ENCODE results near the gene URGCP.

URGCP gene

GRCh38 chr7:43943417-43944187 lies 37.2 kb upstream of the URGCP start:
- DNase-seq (ENCODE audit: low read depth), result no peak

GRCh38 chr7:43942997-43943396 lies 36.6 kb upstream of the URGCP start:
- H3K4me3 ChIP-seq (ENCODE audit: low read depth, low read length), result no peak overlapping the region
- no peak for DNase-seq (ENCODE audit: low read depth)
- peak; percentile 5 for TF ChIP-seq CTCF (IDR thresholded peaks at IDR 0.05; ENCODE audit: low read depth, low read length, missing control alignments)

More at GRCh38 chr7:43943417-43944187, 37.2 kb upstream of the URGCP start:
- H3K4me3 ChIP-seq (ENCODE audit: low read depth, low read length), result no peak overlapping the region
- TF ChIP-seq CTCF (IDR thresholded peaks at IDR 0.05; ENCODE audit: low read depth, low read length, missing control alignments), result no peak

- no peak overlapping the region for H3K4me3 ChIP-seq (ENCODE audit: low read depth, low read length)
- TF ChIP-seq CTCF (IDR thresholded peaks at IDR 0.05; ENCODE audit: low read depth, low read length, missing control alignments), result no peak
- no peak for DNase-seq (ENCODE audit: low read depth)
Measured at GRCh38 chr7:43942250-43942649, 35.9 kb upstream of the URGCP start.

GRCh38 chr7:43938892-43939482 lies 32.6 kb upstream of the URGCP start:
- DNase-seq (ENCODE audit: low read depth), result no peak
- no peak for TF ChIP-seq CTCF (IDR thresholded peaks at IDR 0.05; ENCODE audit: low read depth, low read length, missing control alignments)
- H3K4me3 ChIP-seq (ENCODE audit: low read depth, low read length), result no peak overlapping the region

GRCh38 chr7:43937444-43937843 lies 31.0 kb upstream of the URGCP start:
- no peak for DNase-seq (ENCODE audit: low read depth)
- no peak overlapping the region for H3K4me3 ChIP-seq (ENCODE audit: low read depth, low read length)
- no peak for TF ChIP-seq CTCF (IDR thresholded peaks at IDR 0.05; ENCODE audit: low read depth, low read length, missing control alignments)

- TF ChIP-seq CTCF (IDR thresholded peaks at IDR 0.05; ENCODE audit: low read depth, low read length, missing control alignments), result no peak
- H3K4me3 ChIP-seq (ENCODE audit: low read depth, low read length), result no peak overlapping the region
- DNase-seq (ENCODE audit: low read depth), result no peak
Measured at GRCh38 chr7:43933902-43934560, 27.6 kb upstream of the URGCP start.
